TTC549 (cell line): Measurements from ENCODE around the gene ARMC9.

ENCODE experiments used
- FAIRE-seq: peaks from 2 replicates; lab custom pipeline; 2012; peaks lifted over from hg19 to GRCh38; lab: Jason Lieb, UNC

The ARMC9 gene

GRCh38 chr2:231318436-231318835 lies 120.0 kb downstream of the ARMC9 start:
- FAIRE-seq: no peak

GRCh38 chr2:231318954-231319353 lies 120.5 kb downstream of the ARMC9 start:
- no peak for FAIRE-seq

- no peak for FAIRE-seq
These were observed 121.4 kb downstream of the ARMC9 start for GRCh38 chr2:231319867-231320266.

GRCh38 chr2:231321021-231321420 lies 122.6 kb downstream of the ARMC9 start:
- no peak for FAIRE-seq

GRCh38 chr2:231321556-231322334 lies 123.3 kb downstream of the ARMC9 start:
- FAIRE-seq: no peak

GRCh38 chr2:231323316-231323715 lies 124.9 kb downstream of the ARMC9 start:
- FAIRE-seq: no peak

GRCh38 chr2:231325826-231326225 lies 127.4 kb downstream of the ARMC9 start:
- FAIRE-seq: no peak

GRCh38 chr2:231326404-231326803 lies 128.0 kb downstream of the ARMC9 start:
- FAIRE-seq: no peak

- FAIRE-seq: no peak
These were observed 131.9 kb downstream of the ARMC9 start for GRCh38 chr2:231330311-231330710.

GRCh38 chr2:231331533-231331932 lies 133.1 kb downstream of the ARMC9 start:
- FAIRE-seq: no peak

- FAIRE-seq: no peak
These were observed 134.0 kb downstream of the ARMC9 start for GRCh38 chr2:231332388-231332787.

- FAIRE-seq: no peak
These were observed 134.6 kb downstream of the ARMC9 start for GRCh38 chr2:231332872-231333500.

GRCh38 chr2:231334179-231334930 lies 135.9 kb downstream of the ARMC9 start:
- no peak for FAIRE-seq

GRCh38 chr2:231334981-231335380 lies 136.6 kb downstream of the ARMC9 start:
- FAIRE-seq: no peak

- no peak for FAIRE-seq
These were observed 137.2 kb downstream of the ARMC9 start for GRCh38 chr2:231335591-231335990.

- no peak for FAIRE-seq
These were observed 137.8 kb downstream of the ARMC9 start for GRCh38 chr2:231336236-231336635.

GRCh38 chr2:231336700-231337099 lies 138.3 kb downstream of the ARMC9 start:
- no peak for FAIRE-seq

- no peak for FAIRE-seq
These were observed 139.7 kb downstream of the ARMC9 start for GRCh38 chr2:231337807-231338759.

GRCh38 chr2:231339316-231339715 lies 140.9 kb downstream of the ARMC9 start:
- FAIRE-seq: no peak

- no peak for FAIRE-seq
These were observed 142.7 kb downstream of the ARMC9 start for GRCh38 chr2:231341100-231341499.

GRCh38 chr2:231342061-231342711 lies 143.8 kb downstream of the ARMC9 start:
- no peak for FAIRE-seq
